Stomach smooth muscle (tissue), 2 donors: Measurements from ENCODE around the gene TJP1.

Experiments used
- H3K27ac ChIP-seq: one replicate; pipeline ENCODE4 v1.7.0; 2013; ENCODE audit warnings: mild to moderate bottlenecking, low read length, inconsistent platforms
- H3K27me3 ChIP-seq, 2 donors: one replicate each; pipeline ENCODE4 v1.7.0; 2013; ENCODE audit warnings: low read length in 2 of 2; ENCODE audit not compliant: insufficient read depth in 2 of 2, control insufficient read depth in 1 of 2
- H3K36me3 ChIP-seq, 2 donors: one replicate each; pipeline ENCODE4 v1.7.0; 2013; ENCODE audit warnings: low read length in 2 of 2; ENCODE audit not compliant: control insufficient read depth in 2 of 2, insufficient read depth in 2 of 2
- H3K4me1 ChIP-seq: one replicate; pipeline ENCODE4 v1.7.0; 2013; ENCODE audit warnings: low read length; ENCODE audit not compliant: control insufficient read depth, insufficient read depth
- H3K4me3 ChIP-seq, 2 donors: one replicate each; pipeline ENCODE4 v1.7.0; 2013; ENCODE audit warnings: low read length in 2 of 2
- H3K9ac ChIP-seq, 2 donors: one replicate each; pipeline ENCODE4 v1.7.0; 2013; ENCODE audit warnings: low read length in 2 of 2, mild to moderate bottlenecking in 1 of 2
- H3K9me3 ChIP-seq, 2 donors: one replicate each; pipeline ENCODE4 v1.7.0; 2013; ENCODE audit warnings: low read length in 2 of 2; ENCODE audit not compliant: control insufficient read depth in 2 of 2
- donor health status: healthy.
- donor health status: Pancreatic carcinoma.

The TJP1 gene

DNA sequence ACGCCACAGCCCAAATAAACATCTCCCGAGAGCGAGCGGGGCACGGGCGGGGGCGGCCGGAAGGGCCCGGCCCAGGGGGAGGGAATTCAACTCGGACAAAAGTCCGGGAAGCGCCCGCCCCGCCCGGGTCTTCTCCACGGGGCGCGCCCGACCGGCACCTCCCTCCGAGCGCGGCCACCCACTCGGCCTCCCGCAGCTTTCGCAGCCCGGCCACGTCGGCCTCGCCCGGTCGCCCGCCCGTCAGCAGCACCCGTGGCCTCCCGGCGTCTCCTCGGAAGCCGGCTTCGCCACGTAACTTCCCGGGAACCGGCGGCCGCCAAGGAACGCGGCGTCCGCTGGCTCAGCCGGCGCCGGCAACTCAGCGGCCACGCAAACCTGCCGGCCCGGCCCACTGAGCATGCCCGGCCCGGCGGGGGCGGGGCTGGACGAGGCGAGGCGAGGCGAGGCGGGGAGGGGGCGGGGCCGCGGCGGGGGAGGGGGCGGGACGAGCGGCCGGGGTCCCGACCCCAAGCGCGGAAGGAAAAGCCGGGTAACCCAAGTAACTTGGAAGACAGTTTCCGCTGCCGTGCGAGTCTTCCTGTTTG, at the start of gene TJP1:
Gene TJP1, minus strand, starts transcription at position 369 of the 584 bp plus-strand sequence. CDS start 440 bp downstream, outside the sequence.
- Histone ChIP-seq H3K27me3 (no peaks in the 10 kb centered on the region), H3K27ac (peak within 1 kb of the TSS; percentile 89), H3K36me3 (no peaks in the 10 kb centered on the region), H3K4me3 (peak within 1 kb of the TSS; percentile 91 to 96), H3K4me1 (peaks cover 2% of the 10 kb centered on the region), H3K9ac (peak within 1 kb of the TSS; percentile 82 to 84), H3K9me3 (no peaks in the 10 kb centered on the region)

DNA sequence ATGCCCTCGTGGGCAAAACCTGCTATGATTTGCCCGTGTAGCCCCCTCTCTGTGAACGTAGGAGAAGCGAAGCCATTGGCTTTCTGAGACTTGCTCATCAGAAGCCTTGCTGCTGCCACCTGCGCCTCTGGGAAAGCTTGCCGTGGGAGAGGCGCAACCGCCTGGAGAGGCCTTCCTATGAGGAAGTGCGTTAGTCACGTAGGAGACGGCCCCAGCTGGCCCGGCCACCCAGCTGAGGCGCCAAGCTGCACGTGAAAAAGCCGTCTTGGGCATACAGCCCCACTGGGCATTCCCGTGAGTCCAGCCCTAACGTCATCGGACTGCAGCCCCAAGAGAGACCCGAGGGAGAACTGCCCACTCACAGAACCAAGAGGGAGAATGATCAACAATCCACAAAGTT, 49.1 kb upstream of the TJP1 start:
- H3K4me3 ChIP-seq, result no peak overlapping the region
- H3K4me1 ChIP-seq, result peaks cover 6% of the 10 kb centered on the region
- no peak overlapping the region for H3K27ac ChIP-seq
- no peaks in the 10 kb centered on the region for H3K27me3 ChIP-seq
- no peaks in the 10 kb centered on the region for H3K9me3 ChIP-seq
- H3K36me3 ChIP-seq, result no peaks in the 10 kb centered on the region
- H3K9ac ChIP-seq, result no peak overlapping the region

DNA sequence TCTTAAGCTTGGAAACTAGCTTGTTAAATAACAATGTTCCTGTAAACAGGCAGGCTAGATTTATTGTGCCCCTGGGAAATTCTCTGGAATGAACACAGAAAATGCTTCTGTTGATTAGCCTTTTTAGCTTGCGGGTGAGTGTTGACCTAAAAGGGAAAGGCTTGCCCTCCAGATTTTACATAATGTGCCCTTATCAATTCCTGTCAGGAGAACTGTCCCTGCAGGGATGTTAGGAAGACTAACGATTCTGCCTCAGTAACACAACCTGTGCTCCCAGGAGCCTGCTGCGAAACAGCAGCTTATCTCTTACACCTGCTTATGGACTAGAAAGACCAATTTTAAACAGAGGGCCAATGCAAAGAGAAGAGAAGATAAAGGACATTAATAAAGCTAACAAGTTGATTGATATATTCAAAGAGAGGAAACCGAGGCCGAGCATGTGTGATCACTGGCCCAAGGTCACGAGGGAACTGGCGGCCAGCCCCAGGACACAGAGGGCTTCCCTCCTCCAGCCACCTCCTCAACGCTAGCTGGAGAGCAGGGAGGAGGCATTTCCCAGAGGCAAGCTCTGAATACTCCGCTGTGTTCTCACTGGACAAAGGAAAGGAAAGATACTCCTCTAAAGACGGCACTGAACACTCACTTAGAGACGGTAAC, 48.4 kb upstream of the TJP1 start:
- no peaks in the 10 kb centered on the region for H3K27me3 ChIP-seq
- peaks cover 6% of the 10 kb centered on the region for H3K4me1 ChIP-seq
- H3K36me3 ChIP-seq, result no peaks in the 10 kb centered on the region
- no peak overlapping the region for H3K4me3 ChIP-seq
- no peaks in the 10 kb centered on the region for H3K9me3 ChIP-seq
- no peak overlapping the region for H3K9ac ChIP-seq
- no peak overlapping the region for H3K27ac ChIP-seq

DNA sequence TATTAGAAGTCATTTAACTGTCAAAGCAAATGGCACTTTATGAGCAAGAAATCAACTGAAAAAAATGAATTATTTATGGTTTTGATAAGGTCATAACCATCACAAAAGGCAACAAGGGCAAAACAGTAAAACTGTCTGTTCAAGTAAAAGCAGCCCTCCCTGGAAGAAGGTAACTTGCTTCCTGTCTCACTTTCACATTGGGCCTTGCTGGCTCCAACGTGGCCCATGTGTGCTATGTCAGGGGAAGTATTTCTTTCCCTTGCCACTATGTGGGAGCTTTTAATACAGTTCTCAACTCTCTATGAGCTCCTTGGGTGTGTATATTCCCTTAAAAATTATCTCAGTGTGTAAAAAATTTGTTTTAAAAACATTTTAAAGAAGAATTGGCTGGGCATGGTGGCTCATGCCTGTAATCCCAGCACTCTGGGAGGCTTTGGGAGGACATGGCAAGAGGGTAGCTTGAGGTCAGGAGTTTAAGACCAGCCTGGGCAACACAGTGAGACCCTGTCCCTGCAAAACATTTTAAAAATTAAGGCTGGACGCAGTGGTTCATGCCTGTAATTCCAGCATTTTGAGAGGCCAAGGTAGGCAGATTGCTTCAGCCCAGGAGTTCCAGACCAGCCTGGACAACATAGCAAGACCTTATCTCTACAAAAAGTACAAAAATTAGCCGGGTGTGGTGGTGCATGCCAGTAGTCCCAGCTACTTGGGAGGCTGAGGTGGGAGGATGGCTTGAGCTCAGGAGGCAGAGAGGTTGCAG, 45.2 kb upstream of the TJP1 start:
- Histone ChIP-seq H3K9me3 (no peaks in the 10 kb centered on the region), H3K27ac (no peak overlapping the region), H3K4me3 (no peak overlapping the region), H3K27me3 (no peaks in the 10 kb centered on the region), H3K9ac (no peak overlapping the region), H3K36me3 (no peaks in the 10 kb centered on the region), H3K4me1 (peaks cover 9% of the 10 kb centered on the region)

DNA sequence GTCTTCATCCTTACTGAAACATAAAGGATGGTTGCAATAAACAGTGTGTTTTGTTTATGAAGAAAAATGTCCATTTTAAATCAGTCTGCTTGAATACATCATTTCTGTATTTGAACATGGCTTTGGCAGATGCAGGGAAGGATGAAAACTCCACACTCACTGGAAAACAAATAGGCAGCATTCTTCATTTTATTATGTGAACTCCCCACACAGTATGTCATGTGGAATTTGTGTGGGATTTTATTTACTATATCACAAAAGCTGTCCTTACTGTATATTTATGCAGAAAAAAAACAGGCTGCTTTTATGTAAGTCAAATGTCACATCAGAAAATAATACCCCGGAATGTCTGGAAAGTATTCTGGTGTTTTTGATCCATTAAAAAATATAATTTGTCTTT, 44.1 kb upstream of the TJP1 start:
- Histone ChIP-seq H3K4me3 (no peak overlapping the region), H3K9me3 (no peaks in the 10 kb centered on the region), H3K27ac (no peak overlapping the region), H3K4me1 (peaks cover 9% of the 10 kb centered on the region), H3K27me3 (no peaks in the 10 kb centered on the region), H3K9ac (no peak overlapping the region), H3K36me3 (no peaks in the 10 kb centered on the region)

DNA sequence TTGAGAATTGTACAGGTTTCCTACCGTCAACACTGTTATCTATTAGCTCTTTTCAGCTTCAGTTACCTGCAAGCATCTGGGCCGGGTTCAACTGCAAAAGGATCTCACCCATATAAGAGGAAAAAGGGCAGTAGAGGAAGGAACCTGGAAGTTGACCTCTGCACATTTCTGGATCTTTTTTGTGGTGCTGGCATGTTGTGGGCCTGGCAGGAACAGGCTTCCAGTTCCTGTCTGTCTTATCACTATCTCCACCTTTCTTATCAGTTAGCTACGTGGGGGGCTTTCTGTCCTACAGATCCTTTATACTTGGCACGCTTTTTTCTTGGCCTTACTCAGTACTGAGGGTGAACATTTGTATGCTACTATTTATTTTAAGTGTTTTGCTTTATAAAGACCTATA, 42.2 kb upstream of the TJP1 start:
- H3K27me3 ChIP-seq, result no peaks in the 10 kb centered on the region
- no peaks in the 10 kb centered on the region for H3K9me3 ChIP-seq
- H3K36me3 ChIP-seq, result no peaks in the 10 kb centered on the region
- peaks cover 6% of the 10 kb centered on the region for H3K4me1 ChIP-seq
- no peak overlapping the region for H3K9ac ChIP-seq
- H3K4me3 ChIP-seq, result no peak overlapping the region
- H3K27ac ChIP-seq, result no peak overlapping the region

DNA sequence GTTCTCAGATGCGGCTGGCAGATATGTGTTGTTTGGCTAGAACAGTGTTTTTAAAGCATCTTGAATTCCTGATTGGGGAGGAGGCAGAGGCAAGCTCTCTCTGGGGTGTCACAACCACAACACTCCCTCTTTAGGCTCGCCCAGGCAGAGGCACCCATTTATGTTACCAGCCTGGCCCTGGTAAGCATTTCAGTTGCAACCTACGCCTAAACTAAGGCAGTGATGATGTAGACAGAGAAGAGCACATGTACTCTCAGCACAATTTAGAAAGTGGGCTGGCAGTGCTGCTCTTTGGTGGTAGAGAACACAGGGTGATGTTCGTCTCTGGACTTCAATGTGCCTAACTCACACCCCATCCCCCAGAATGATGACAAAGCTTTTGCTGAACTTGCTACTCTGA, 41.2 kb upstream of the TJP1 start:
- H3K27me3 ChIP-seq, result no peaks in the 10 kb centered on the region
- no peaks in the 10 kb centered on the region for H3K9me3 ChIP-seq
- no peak overlapping the region for H3K4me3 ChIP-seq
- H3K9ac ChIP-seq, result no peak overlapping the region
- H3K36me3 ChIP-seq, result no peaks in the 10 kb centered on the region
- H3K4me1 ChIP-seq, result peaks cover 6% of the 10 kb centered on the region
- H3K27ac ChIP-seq, result no peak overlapping the region

DNA sequence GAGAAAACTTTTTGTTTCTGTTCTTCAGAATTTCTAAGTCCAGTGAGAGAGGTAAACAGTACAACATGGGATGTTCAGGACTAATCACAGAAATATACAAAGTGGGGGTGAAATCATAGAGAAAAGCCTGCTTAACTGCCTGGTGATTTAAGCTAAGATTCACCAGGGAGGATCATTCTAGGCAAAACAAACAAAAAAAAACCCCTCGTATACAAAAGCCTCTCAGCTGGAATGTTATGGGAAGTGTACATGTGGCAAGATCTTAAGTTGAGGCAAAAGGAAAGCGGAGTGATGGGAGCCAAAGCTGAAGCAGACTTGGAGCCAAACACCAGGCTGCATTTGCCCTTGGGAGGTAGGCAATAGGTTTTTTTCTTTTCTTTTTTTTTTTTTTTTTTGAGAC, 40.0 kb upstream of the TJP1 start:
- H3K27me3 ChIP-seq, result no peaks in the 10 kb centered on the region
- no peak overlapping the region for H3K27ac ChIP-seq
- no peak overlapping the region for H3K4me3 ChIP-seq
- peaks cover 6% of the 10 kb centered on the region for H3K4me1 ChIP-seq
- no peaks in the 10 kb centered on the region for H3K36me3 ChIP-seq
- no peaks in the 10 kb centered on the region for H3K9me3 ChIP-seq
- no peak overlapping the region for H3K9ac ChIP-seq

DNA sequence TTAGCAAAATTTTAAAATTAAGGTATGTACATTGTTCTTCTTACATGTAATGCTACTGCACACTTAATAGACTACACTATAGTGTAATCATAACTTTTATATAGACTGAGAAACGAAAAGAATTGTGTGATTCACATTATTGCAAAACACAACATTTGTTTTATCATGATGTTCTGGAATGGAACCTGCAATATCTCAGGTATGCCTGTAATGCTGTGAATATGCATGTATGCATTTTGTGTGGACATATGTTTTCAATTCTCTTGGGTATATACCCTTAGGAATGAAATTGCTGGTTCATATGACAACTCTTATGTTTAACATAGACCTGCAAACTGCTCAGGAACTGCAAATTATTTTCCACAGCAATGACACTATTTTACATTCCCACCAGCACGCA, 38.6 kb upstream of the TJP1 start:
- Histone ChIP-seq H3K27me3 (no peaks in the 10 kb centered on the region), H3K36me3 (no peaks in the 10 kb centered on the region), H3K9ac (no peak overlapping the region), H3K9me3 (no peaks in the 10 kb centered on the region), H3K4me1 (peaks cover 6% of the 10 kb centered on the region), H3K27ac (no peak overlapping the region), H3K4me3 (no peak overlapping the region)

DNA sequence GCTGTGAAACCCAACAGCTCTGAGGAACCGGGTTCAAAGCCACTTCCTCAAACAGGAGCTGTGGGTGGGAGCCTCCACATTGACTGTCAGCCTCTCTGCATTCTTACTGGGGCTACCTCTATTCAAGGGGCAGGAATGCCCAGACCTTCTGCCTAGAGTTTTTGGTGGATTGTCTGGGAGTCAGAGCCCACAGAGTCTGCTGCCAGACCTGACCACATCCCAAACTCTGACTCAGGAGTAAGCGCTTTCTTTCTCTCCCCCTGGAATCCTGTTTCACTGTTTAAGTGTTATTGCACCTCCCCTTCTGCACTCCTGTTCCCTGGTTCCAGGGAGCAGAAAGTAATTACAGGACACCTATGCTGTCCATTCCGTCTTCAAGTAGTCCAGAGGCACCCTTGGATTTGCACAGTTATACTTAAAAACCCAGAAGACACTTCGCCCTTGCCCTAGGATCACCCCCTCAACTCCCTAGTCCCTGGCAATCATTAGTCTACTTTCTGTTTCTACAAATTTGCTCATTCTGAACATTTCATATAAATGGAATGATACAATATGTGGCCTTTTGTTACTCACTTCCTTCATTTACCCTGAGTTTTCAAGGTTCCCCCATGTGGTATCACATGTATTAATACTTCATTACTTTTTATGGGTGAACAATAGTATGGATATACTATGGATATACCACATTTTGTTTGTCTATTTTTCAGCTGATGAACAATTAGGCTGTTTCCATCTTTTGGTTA, 37.9 kb upstream of the TJP1 start:
- no peak overlapping the region for H3K9ac ChIP-seq
- peaks cover 4% of the 10 kb centered on the region for H3K4me1 ChIP-seq
- no peak overlapping the region for H3K27ac ChIP-seq
- H3K27me3 ChIP-seq, result no peaks in the 10 kb centered on the region
- H3K9me3 ChIP-seq, result no peaks in the 10 kb centered on the region
- no peak overlapping the region for H3K4me3 ChIP-seq
- H3K36me3 ChIP-seq, result no peaks in the 10 kb centered on the region
